SK-N-MC (cell line): ENCODE data around the gene WDR6.
A peak's percentile ranks its signal among the peaks of the same experiment; 100 is the strongest.

Source experiments
- EZH2 ChIP-seq: fragments of 200-600 bp; sonication (generic); IDR thresholded peaks from one replicate; pipeline ENCODE4 v1.6.1; 2017; ENCODE audit warnings: antibody characterized with exemption
- FOXP2 ChIP-seq: optimal IDR thresholded peaks from 2 replicates; pipeline ENCODE3; 2011; ENCODE audit warnings: mild to moderate bottlenecking, moderate library complexity; ENCODE audit not compliant: insufficient read depth; ENCODE audit errors: extremely low read length, control extremely low read depth
- POLR2AphosphoS5 ChIP-seq: IDR thresholded peaks from 2 replicates; pipeline ENCODE4 v1.6.1; 2012; ENCODE audit warnings: mild to moderate bottlenecking, low read depth, low read length, borderline replicate concordance

DNA sequence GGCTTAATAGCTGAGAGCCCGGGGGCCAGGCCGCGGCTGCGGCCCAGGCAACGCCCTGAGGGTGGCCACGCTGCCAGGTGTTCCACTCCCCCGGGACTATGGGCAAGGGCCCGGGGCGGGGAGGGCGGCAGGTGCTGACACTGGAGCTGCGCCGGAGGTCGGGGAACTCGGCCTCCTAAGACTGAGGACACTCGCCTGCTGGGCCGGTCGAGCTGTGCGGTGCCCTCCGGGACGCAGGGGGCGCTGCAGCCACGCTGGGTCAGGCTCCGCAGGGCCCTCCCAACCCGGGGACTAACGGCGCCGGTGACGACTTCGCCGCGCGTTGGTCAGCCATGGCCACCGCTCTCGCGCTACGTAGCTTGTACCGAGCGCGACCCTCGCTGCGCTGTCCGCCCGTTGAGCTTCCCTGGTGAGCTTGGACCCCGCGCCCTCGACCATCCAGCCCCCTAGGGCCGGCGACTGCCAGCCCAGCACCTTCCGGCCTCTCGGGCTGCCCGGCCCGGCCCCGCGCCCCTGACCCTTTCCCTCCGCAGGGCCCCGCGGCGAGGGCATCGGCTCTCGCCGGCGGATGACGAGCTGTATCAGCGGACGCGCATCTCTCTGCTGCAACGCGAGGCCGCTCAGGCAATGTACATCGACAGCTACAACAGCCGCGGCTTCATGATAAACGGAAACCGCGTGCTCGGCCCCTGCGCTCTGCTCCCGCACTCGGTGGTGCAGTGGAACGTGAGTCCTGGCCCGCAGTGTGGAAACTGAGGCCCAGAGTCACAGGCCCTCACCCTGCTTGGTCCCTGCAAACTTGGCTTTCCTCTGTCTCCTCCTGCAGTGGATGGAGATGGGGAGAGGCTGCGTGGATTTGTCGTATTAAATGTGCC is 14.9 kb downstream of the WDR6 start, which contains the start of gene NDUFAF3:
- TF ChIP-seq POLR2AphosphoS5, result peak; percentile 52; the same call in 1 of the 2 replicates
- TF ChIP-seq EZH2, result no peak
- peak; percentile 10 for TF ChIP-seq FOXP2
